Measurements from ENCODE around the gene RPS6KA6.

The RPS6KA6 gene

DNA sequence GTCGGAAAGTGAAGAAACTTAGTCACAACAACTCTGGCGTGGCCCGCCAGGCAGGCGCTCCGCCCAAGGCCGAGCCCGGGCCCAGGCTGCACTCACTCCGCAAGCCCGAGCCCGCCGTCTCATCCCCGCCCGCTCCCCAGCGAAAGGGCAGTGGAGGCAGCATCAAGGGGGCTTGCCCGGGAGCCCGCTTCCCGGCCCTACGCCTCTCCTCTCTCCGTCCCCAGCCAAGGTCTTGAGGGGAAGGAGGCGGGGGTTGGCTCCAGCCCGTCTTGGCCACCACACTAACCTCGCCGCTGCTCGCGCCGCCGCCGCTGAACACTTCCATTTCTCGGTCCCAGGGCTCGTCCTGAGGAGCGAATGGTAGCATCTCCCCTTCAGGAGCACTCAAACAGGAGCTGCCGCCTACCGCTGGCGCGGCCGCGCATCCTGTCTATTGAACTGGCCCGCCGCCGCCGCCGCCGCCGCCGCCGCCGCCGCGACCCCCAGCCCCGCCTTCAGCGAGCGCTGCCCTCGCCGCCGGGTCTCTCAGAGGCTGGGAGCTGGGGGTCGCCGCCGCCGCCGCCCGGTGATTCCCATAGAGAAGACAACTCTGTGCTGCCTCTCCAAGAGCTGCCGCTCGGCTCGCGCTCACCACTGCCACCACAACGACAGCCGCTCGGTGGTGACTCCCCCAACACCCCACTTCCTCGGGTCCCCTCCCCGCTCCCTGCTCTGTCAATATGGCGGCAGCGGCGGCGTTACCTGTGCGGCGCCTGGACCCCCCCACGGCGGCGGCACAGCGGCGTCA is at the start of gene RPS6KA6:
Gene RPS6KA6, minus strand, starts transcription at position 667 of the 787 bp plus-strand sequence. Its CDS starts 300 bp downstream, at position 367.
- no peak for DNase-seq (ENCODE audit: low read depth in 3 of 3)

DNA sequence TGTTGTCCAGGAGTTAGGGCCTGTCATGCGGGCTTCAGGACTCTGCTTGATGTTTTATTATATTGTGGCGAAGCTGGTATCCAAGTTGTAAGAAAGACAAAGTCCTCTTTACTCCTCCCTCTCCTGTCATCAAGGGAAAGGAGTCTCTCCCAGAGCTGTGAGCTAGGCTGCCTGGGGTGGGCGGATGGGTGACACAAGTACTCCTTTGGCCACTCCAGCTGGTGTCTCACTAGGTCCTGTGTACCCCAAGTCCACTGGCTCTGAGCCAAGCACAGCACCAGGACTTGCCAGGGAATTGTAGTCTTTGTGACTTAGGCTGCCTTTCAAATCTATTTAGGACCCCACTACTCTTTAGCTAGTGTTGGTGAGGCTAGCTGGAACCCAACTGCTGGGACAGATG is 36.7 kb upstream of the RPS6KA6 start:
- no peak for DNase-seq (ENCODE audit: low read depth in 3 of 3)

DNA sequence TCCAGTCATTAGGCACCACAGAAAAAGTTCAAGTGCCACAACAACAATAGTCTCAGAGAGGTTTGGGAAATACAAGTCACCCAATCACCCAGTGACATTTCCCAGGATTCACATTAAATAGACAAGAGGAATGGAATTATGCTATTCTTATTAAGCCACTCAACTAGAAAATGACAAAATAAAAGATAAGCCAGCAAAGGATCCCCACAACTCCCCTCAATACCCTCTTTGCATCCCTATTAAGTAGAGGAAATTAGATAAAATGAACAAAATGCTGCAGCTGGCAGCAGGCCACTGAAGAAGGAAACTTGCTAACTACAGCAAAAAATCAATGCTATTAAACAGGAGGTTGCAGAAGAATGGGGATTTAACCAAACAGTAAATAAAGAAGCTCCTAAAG is 35.3 kb upstream of the RPS6KA6 start:
- no peak for DNase-seq (ENCODE audit: low read depth in 3 of 3)

DNA sequence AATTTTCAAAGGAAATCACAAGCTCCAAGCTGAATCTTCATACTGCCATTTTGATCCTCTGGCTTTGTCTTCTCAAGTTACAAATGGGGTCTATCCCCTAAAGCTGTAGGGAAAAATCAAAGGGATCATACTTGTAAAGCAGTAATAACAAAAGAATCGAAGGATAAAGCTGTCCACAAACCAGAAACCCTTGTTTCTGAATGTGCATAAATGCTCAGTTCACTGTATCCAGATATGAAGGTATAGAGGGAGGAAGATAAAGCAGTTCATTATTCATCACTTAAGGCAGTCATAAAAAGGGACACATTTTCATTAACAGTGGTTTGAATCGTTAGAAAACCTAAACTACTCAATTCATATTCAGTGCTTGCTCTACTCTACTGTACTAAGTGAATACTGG is 33.2 kb upstream of the RPS6KA6 start:
- no peak for DNase-seq (ENCODE audit: low read depth in 3 of 3)

DNA sequence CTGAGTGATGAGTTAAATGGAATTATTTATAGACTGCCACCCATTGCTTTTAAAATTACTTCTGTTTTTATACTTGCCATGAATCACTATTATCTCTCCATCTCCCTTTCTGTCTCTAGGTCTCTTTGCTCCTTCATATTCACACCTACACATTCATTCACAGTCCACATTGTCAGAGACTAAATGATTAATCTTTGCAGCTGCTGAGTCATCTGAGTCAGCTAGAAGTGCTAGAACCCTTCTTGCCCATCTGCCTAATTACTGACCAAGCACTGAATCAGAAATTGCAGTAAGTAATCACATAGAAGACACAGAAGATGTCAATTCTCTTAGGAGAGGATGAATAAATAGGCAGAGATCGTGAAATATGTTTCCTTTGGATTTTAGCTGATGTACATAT is 31.6 kb upstream of the RPS6KA6 start:
- DNase-seq (ENCODE audit: low read depth in 3 of 3), result no peak

DNA sequence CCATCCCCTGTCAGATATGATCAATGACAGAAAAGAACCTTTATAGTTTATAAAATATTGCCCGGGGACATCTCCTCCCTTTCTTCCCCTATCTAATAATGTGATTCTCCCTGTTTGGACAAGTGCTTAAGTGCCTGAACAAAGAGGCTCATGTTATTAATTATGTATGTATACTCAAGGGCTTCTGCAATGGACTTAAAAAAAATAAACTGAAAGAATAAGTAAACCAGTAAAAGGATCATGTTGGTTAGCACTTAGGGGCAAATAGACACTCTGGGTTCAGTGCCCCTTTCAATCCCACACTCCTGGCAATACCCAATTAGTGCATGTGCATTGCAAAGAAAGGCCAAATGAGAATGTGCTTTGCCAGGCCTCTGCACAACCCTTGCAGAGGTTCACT is 30.7 kb upstream of the RPS6KA6 start:
- DNase-seq (ENCODE audit: low read depth in 3 of 3), result no peak

- no peak for DNase-seq (ENCODE audit: low read depth in 3 of 3)
Observed at GRCh38 chrX:84216881-84217280, 28.9 kb upstream of the RPS6KA6 start.

DNA sequence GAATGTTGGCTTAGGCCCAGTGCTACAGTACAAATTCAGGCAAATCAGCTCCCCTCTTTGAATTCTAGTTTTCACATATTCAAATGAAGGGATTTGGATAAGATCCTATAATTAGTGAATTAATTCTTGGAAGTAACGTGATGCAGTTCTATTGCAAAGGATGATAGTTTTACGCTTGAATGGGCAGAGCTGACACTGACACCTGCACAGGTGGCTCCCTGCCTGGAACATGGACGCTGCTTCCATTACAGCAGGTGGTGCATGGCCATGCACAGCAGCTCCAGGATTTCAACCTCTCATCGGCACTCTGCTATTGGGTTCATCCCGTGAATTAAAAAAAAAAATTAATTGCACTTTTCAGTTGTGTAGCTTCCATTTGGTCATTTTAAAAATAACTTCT is 28.4 kb upstream of the RPS6KA6 start:
- no peak for DNase-seq (ENCODE audit: low read depth in 3 of 3)

DNA sequence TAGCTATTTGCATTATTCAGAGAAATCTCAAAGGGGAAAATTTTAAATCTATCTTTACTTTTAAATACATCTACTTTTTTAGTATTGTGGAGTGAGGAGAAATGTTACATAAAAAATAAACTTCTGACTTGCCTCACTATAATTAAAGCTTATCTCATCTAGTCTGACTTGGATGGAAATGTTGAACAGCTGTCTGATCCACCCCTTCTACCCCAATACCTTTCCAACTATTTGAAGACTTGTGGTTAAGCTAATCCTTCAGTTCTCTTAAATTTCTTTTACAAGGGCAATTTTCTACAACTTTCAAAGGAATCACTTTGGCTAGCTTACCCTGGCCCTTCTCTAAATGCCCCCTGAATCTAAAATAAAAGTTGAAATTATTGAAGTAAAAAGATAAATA is 17.3 kb upstream of the RPS6KA6 start:
- DNase-seq (ENCODE audit: low read depth in 3 of 3), result no peak

- no peak for DNase-seq (ENCODE audit: low read depth in 3 of 3)
Observed at GRCh38 chrX:84199688-84200087, 11.7 kb upstream of the RPS6KA6 start.

- DNase-seq (ENCODE audit: low read depth in 3 of 3), result no peak
Observed at GRCh38 chrX:84197550-84197949, 9.6 kb upstream of the RPS6KA6 start.

- DNase-seq (ENCODE audit: low read depth in 3 of 3), result no peak
Observed at GRCh38 chrX:84192006-84192405, 4.0 kb upstream of the RPS6KA6 start.

DNA sequence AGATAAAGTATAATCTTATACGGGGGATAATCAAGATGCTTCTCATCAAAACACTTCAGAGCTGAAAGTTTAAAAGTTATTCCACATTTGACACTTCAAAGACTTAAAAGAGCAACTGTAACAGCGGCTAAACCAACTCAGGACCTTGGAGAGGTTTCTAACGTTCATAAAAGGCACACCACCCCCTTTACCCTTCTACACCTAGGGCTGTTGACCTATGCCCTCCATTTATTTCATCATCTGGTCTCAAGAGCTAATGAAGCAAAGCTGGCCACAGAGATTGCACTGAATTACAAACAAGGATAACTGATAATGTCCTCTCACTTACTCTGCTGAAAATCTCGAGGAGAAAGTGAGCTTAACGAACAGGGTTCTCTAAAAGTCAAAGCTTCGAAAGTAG is 1.1 kb upstream of the RPS6KA6 start:
- no peak for DNase-seq (ENCODE audit: low read depth in 3 of 3)

DNA sequence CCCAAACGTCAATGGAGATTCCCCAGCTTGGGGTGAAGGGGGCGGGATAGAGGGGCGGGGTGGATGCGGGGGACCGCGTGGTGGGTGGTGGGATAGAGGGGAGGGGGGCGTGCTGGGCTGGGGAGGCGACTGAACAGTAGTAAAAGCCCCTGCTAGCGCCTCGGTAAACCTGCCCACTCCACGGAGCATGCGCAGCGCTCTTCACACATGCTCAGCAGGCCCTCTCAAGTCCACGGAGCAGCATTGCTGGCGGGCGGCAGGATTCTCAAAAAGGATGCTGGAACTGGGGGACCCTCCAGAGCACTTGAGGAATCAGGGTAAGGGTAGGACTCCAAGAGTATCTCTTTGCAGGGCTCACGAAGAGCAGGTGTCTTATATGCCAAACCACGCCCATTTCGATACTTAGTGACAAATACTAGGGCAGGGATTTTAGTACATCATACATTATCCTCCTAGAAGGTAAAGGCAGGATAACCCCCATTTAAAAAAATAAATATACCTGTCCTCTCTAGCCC is 378 bp upstream of the RPS6KA6 start:
- DNase-seq (ENCODE audit: low read depth in 3 of 3), result no peak

DNA sequence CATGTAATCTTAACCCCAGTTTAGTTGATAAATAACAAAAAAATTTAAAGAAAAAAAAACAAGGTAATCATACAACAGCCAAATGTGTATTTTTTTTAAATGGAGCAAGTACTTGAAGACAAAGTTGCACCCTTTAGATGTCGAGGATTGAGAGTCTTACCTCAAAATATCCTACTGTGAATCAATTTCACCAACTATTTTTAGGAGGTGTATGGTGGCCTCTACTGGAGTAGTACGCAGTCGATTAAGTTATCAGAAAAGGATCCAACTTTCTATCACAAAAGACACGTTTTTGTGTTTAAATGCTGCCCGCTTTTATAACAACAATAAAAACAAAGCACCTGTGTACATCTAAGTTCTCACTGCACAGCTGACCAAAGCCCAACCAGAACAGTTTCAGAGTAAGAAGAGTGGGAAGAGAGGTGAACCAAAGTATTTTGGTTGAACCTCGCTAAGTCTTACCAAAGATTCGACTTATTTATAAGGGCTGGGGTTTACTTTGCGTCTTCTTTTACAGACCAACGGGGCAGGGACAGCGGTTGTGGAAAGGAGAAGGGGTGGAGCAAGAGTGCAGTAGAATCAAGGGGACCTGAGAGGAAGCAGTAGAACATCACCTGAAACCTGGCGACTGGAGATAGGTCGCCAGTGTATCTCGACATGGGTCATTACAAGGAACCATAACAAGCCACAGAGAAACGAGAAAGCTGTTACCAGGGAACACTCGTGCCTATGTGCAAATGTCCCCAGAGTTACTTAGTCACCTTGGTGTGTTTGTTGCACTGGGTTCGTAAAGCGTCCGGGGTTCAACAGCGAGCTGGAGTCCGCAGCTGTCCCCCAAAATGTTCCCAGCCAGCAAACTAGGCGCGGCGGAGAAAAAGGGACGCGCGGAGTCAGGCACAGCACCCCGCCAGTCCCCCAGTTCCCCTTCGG is 1.1 kb downstream of the RPS6KA6 start:
- no peak for DNase-seq (ENCODE audit: low read depth in 3 of 3)

DNA sequence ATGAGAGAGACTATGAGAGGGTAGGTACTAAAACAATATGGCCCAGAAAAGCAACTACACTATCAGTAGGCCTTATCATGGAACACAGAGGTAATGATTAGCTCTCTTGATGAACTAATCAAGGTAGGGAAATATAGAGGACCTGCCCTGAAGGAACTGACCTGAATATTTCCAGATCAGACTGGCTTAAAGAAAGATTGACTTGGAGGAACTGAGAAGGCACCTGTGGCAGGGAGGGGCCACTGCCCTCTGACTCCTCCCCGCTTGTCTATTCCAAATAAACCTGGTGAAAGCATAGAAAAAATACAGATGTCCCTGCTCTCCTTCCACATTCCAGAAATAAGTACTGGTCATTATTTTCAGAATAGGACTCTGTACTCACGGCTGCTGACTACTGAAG is 5.5 kb downstream of the RPS6KA6 start:
- DNase-seq (ENCODE audit: low read depth in 3 of 3), result no peak

- DNase-seq (ENCODE audit: low read depth in 3 of 3), result no peak
Observed at GRCh38 chrX:84175958-84176357, 12.0 kb downstream of the RPS6KA6 start.

DNA sequence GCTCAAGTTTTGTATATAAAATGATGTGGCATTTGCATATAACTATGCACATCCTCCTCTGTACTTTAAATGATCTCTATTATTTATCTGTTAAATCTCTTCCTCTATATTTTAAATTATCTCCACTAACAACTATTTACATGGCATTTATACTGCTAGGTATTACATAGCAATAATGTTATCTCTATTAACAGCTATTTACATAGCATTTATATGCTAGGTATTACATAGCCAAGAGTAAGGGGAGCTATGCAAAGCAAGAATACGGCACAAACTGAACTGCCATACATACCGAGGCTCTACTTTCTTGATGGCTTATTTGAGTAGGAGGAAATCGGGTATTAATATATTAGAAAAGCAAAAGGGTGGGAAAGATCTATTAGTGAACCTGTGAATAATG is 12.7 kb downstream of the RPS6KA6 start:
- DNase-seq (ENCODE audit: low read depth in 3 of 3), result no peak

DNA sequence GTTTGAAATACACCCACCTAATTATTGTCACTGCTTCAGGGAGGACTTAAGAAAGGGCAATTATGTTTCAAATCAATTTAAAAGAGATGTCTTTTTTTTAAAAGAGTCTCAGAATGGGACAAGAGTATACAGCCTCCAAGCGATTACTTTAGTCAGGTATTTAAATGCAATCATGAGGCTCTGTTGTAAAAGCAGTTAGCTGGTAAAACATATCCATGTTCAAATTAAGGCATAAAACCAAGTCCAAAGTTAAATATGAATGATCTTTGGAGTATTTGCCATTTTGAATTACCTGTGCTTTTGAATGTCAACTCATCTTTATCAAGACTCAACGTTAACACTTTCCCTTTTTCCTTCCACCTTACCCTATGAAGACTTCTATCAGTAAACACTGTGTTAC is 13.7 kb downstream of the RPS6KA6 start:
- DNase-seq (ENCODE audit: low read depth in 3 of 3), result no peak

- no peak for DNase-seq (ENCODE audit: low read depth in 3 of 3)
Observed at GRCh38 chrX:84170931-84171330, 17.1 kb downstream of the RPS6KA6 start.

DNA sequence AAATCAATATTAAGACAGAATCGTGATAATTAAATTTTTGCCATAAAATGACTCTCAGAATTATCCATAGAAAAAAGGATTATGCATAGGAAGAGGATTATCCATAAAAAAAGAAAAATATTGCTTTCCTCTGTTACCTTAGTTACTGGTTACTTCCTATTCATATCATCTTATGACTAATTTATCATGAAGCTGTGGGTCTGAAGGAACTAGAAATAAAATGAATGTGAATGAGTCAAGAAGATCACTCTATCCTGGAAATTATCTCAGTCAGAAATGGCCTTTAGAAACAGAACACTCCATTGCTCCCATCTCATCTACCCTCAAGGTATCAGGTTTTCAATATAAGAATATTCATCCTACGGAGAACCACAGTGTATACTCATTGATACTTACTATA is 19.4 kb downstream of the RPS6KA6 start:
- no peak for DNase-seq (ENCODE audit: low read depth in 3 of 3)

DNA sequence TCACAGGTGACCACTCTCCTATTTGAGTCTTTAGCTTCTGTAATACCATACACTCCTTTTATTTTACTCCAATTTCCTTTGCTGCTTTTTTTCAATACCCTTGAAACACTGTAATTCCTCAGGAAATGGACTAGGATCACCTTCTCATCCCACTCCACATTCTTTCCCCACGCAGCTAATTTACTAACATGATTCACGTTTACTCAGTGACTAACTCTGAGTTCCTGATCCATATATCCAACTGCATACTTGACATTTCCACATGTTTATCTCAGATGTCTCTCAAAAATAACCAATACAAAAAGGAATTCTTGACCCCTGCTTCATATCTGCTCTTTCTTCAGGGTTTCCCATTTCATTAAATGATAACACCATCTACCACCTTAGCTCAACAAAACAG is 19.9 kb downstream of the RPS6KA6 start:
- DNase-seq (ENCODE audit: low read depth in 3 of 3), result no peak

DNA sequence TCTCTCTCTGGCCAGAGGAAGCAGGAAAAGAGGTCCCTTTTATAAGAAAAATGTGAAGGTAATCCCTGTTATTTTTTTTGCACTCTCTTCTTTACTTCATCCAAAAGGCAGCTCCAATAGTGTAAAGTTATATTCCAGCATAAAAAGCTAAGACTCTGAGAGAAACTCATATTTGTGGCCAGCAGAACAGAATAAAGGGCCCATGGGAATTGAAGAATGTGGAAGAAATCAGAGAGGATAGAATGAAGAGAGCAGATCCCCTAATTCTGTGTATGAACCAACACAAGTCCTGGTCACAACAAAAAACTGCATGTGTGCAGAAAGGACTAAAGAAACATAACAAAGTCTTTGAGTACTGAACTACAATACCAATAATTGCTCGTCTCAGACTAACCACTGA is 22.3 kb downstream of the RPS6KA6 start:
- no peak for DNase-seq (ENCODE audit: low read depth in 3 of 3)

Measured in stimulated activated CD4-positive, alpha-beta T cell treated with anti-CD3 and anti-CD28 coated beads, TNF-alpha, amount 100 ng/mL, for 24 hours (primary cell).